GM19351 (cell line): ENCODE results near the gene ZBTB40.

Experiments
- ATAC-seq: cut with Tn5 transposase; IDR thresholded peaks from one replicate; pipeline ENCODE4 v1.9.1; 2021; ENCODE audit warnings: mild to moderate bottlenecking, moderate library complexity; ENCODE audit not compliant: unreplicated experiment

The ZBTB40 gene

DNA sequence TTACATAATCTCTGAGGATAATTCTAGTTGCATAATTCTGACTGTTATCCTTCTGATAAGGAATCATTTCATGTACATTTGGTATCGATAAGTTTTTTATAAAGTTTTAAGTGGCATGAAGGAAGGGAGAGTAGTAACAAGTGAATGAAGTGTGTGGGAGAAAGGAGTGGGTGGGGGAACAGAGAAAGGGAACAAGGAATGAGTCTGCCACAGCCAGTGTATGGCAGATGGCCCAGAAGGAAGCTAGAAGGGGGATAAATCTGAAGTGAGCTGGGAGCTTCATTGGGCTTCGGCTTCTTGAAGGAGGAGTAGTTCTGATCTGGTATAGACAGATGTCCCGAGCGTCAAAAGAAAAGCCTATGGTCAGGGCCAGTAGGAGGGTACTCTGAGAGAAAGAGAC, 18.6 kb downstream of the ZBTB40 start:
- no peak for ATAC-seq

DNA sequence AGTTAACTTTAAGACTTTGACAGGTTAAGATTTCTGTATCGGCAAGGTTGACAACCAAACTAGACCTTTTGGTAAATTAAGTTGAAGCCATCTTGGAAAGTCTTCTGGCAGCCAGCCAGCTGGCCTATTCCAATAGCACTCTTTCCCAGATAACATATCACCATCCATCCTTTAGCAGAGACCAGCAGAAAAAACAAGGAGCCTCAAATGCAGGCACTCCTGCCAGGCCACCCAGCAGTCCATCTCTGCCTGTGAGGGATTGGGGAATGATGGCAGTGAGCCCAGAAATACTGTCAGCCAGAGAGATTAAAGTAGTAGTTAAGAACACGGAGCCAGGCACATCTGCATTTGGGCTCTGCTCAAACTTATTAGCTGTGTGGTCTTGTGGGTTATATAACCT, 19.4 kb downstream of the ZBTB40 start:
- ATAC-seq = no peak

DNA sequence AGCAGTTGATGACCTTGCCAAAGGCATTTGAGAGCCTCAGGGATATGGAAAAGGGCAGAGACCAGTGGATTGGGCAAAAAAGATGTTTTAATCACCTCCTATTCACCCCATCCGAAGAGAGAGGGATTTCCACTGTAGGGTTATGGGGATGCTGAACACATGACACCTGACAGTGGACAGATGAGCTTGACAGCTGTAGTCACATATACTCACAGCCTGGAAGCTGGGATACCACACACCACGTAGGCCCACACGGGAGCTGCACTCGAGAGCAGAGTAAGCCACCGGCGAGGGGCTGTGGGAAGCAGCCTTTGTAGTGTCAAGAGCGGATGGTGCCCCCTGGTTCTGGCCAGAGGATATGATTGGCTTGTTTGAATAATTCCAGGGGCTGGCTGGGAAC, 20.0 kb downstream of the ZBTB40 start:
- ATAC-seq = no peak

DNA sequence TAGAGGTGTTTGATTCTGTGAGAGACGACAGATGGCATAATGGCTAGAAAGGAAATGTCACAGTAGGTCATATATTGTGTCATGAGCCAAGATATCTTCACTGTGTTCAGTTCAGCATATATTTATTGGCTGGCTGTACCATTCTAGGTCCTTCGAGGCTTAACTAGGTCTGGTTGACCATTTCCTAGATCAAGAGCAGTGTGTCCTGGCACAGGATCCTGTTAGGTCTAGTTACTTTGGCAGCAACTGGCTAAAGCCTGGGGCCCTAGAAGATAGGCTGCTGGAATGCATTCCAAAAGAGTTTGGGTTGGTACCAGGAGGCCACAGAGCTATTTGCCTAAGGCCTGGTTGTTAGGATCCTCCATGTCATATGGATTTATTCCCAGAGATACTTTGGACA, 20.9 kb downstream of the ZBTB40 start:
- no peak for ATAC-seq

DNA sequence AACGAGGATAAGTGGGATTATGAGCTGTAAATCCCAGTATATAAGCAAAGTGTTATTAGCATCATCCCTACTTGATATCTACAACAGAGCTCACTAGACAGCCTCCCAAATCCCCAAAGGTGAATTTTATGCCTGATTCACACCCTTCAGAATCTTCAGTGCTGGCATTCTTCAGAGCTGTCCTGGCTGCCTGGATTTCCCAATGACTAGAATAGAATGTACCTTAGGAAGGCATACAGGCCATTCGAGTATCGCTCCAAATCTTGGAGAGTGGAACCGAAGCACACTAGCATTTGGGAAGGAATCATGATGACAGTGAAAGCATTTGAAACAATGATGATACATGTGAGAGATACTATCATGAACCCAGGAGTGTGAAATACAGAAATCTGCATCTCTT, 22.3 kb downstream of the ZBTB40 start:
- no peak for ATAC-seq

DNA sequence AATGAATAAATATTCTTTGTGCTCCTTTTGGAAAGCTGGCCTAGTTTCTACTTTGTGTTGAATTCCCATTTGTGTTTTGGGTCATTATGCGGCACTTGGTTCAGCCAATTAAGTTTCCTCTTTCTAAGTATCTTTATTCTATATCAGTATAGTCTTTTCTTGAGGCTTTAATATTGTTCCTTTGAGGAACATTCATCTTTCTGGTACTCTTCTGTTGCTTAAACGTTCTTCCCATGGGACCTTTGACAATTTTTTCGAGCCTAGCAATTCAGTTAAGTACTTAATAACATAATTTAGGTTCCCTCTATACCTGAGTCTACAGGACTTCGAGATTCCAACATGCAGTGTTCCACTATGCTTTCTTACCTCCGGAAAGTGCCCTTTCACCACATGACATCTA, 24.9 kb downstream of the ZBTB40 start:
- no peak for ATAC-seq

DNA sequence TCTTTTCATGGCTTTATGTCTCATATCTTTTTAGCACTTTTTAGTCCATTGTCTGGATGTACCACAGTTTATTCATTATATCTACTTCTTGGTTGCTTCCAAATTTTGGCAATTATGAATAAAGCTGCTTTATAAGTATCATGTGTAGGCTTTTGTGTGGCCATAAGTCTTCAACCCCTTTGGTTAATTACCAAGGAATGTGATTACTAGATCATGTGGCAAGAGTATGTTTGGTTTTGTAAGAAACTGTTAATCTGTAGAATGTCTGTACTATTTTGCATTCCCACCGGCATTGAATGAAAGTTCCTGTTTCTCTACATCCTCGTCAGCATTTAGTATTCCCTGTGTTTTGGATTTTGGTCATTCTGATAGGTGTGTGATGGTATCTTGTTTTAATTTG, 31.5 kb downstream of the ZBTB40 start:
- ATAC-seq = no peak

DNA sequence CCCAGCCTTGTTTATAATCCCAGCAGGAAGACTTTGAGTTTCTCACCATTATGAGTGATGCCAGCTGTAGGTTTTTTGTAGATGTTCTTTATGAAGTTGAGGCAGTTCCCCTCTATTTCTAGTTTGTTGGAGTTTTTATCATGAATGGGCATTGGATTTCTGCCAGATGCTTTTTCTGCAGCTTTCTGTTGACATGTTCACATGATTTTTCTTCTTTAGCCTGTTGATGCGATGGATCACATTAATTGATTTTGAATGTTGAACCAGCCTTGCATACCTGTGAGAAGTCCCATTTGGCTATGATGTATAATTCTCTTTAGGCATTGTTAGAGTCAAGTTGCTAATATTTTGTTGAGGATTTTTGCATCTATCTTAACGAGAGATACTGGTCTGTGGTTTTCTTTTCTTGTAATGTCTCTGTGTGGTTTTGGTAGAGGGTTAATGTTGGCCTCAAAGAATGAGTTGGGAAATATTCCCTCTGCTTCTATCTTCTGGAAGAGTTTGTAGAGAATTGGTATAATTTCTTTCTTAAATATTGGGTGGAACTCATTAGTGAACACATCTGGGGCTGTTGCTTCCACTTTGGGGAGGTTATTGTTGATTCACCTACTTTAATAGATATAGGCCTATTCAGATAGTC, 33.2 kb downstream of the ZBTB40 start:
- no peak for ATAC-seq

DNA sequence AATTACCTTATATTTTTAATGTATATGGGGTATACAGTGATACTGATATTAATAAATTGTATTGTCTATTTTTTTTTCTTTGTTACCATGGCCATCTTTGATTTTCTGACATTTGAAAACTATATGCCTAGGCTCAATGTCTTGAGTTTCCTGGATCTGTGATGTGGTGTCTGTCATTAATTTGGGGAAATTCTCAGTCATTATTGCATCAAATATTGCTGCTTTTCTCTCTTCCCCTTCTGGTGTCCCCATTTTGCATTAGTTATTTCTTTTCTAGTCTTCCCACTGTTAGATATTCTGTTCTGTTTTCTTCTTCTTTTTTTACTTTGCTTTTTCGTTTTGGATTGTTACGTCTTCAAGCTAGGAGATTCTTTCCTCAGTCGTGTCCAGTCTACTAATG, 33.8 kb downstream of the ZBTB40 start:
- ATAC-seq = no peak

DNA sequence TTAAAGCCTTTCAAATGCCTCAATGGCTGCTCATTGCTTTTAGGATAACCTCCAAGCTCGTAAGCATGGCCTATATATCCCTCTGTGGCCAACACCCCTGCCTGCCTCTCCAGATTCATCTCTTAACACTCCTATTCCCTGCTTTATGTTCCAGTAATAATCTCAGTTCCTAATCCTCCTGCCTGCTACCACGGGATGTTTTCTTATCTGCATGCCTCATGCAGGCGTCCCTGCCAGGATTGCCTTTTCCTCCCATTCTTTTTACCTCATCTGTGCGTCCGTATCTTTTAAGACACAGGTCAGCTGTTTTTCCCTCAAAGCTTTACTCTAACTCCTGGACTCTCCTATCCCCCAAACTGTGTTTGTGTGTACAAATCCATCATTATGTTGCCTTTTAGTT, 36.1 kb downstream of the ZBTB40 start:
- ATAC-seq = no peak

DNA sequence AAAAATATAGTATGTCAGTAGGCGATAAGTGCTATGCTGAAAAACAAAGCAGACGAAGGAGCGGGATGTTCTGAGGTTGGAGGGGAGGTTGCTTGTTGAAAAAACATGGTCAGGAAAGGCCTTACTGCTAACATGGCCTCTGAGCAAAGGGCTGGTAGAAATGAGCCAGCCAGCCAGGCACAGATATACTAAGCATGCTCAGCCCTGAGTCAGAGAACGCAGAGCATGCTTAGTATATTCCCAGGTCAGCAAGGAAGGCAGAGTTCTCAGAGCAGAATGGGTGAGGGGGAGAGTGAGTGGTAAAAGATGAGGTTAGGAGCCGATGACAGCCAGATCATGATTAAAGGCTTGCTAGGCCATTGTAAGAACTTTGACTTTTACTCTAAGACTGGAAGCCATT, 36.7 kb downstream of the ZBTB40 start:
- no peak for ATAC-seq

DNA sequence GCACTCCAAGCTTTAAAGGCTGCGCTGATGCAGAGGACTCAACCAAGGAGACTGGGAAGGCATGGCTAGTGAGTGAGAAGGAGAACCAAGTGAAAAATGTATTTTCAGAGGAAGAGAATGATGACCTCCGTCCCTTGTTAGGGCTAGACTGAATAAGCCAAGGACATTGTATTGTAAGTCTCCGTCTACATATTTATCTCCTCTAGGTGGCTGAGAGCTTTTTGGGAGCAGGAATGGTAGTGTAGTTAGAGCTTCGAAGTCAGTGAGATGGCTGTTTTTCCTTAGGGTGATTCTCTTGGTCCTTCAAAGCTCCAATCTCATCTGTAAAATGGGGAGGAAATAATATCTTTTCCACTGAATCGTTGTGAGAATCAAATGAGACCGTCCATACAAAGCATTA, 37.6 kb downstream of the ZBTB40 start:
- ATAC-seq = no peak

DNA sequence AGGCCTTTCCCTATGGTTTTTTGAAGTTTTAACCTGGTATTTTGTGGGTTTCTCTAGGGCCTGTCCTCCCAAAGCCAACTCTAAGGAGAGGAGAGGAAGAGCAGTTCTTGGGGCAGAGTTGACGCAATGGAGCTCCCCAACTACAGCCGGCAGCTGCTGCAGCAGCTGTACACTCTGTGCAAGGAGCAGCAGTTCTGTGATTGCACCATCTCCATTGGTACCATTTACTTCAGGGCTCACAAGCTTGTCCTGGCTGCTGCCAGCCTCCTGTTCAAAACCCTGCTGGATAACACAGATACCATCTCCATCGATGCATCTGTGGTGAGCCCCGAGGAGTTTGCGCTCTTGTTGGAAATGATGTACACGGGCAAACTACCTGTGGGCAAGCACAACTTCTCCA, 38.2 kb downstream of the ZBTB40 start:
- ATAC-seq = no peak

DNA sequence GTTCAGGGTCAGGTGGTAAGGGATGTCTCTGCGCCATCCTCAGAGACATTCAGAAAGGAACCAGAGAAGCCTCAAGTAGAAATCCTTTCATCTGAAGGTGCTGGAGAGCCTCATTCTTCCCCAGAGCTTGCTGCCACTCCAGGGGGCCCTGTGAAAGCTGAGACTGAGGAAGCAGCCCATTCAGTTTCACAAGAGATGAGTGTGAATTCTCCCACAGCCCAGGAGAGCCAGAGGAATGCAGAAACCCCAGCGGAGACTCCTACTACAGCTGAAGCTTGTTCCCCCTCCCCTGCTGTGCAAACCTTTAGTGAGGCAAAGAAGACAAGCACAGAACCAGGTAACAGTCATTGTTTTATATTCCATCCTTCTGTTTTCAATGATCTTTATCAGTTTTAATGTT, 38.7 kb downstream of the ZBTB40 start:
- ATAC-seq = no peak

DNA sequence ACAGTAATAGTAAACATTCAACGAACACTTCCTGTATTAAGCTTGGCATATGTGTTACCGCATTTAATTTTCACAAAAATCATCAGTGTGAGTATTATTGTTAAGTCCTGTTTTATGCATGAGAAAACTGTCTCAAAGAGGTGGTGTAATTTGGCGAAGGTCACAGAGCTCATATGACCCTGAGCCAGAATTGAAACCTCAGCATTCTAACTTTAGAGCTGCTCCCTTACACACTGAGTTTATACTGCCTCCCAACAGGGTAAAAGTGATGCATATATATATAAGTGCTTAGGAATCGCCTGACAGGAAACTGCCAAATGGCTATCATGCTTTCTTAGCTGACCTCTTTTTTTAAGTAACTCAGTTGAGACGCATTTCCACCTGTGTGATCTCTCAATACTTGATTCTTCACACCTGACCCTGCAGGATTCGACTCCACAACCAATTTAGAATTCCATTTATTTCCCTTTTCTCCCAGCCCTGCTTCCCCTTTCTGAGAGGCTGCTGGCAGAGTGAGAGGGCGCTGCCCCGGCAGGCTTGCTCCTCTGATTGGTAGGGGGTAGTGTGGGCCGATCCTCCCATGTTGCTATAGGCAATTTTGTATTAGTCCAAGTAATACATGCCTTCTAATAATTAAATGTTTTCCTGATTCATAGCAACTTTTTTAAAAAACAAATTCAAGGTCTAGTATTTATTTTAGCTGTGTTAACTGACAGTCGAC, 40.5 kb downstream of the ZBTB40 start:
- no peak for ATAC-seq

DNA sequence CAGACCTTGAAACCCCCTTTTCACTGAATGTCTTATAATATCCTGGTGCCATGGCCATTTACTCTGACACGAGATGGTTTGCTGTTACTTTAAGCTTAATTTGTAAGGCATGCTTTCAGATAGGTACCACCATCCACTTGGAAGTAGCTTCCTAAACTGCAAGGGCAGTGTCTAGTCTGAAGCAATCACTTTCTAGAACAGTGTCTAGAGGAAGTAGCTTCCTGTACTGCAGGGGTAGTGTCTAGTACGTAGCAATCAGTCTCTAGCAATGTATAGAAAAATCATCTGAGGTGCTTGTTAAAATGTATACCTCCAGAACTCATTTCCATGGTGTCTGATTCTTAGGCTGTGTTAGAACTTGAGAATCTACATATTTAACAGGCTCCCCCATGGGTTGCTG, 42.5 kb downstream of the ZBTB40 start:
- no peak for ATAC-seq

DNA sequence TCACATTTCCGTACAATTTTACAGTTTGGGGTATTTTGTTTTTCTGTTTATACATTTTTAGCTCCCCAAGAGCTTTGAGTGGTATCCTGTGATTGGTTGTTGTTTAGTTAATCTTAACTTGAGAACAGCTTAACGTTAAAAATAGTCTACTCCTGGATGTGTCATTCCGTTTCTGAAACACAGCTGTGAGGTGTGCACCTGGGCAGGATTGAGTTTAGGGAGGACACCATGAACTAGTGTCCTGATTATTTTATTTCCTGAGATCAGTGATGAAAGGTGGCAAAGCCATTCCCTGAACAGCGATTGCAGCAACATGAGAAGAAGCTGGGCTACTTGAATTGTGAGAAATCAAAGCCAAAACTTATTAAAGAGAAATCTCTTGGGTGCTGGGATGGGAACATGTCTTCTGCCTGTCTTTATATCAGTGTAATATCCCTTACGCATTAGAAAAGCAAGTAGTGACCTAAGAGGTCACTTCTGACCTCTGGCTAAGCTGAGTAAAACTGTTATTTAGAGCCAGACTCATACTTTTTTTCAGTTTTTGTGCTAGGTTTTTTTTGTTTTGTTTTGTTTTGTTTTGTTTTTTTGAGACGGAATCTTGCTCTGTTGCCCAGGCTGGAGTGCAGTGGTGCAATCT, 43.4 kb downstream of the ZBTB40 start:
- no peak for ATAC-seq

DNA sequence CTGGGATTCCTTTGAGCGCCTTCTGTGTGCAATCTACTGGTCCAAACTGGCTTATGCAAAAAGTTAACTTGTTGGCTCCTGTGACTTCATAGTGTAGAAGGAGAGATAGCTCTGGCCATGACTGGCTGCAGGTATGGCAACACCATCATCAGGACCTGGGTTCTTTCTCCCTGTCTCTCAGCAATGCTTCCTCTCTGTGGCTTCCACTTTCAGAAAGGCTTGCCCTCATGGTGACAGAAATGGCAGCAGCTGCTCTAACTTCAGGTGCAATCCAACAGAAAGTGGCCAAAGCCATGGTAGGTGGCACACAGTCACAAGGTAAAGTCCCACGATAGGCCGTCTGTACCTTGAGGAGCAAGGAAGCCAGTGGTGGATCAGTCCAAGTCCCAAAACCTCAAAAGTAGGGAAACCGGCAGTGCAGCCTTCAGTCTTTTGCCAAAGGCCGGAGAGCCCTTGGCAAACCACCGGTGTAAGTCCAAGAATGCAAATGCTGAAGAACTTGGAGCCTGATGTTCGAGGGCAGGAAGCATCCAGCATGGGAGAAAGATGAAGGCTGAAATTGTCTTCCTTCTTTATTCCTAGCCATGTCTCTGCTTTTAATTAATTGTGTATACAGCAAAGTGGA, 45.0 kb downstream of the ZBTB40 start:
- ATAC-seq = no peak

DNA sequence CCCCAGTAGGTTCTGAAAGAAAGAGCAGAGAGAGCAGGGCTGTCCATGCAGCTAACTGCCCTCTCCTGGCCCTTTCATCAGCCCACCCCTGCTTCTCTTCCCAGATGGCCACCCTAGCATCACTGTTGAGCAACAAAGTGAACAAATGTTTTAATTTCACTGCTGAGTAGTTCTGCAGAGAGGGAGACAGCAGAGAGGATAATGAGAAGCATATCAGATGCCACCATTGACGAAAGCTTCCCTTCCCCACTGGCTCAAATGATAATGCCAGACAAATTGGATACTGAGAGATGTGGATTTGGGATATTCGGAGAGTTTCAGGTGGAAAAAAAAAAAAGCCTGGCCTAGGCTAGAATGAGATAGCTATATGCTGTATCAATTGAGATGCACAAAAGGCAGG, 46.8 kb downstream of the ZBTB40 start:
- ATAC-seq = no peak

DNA sequence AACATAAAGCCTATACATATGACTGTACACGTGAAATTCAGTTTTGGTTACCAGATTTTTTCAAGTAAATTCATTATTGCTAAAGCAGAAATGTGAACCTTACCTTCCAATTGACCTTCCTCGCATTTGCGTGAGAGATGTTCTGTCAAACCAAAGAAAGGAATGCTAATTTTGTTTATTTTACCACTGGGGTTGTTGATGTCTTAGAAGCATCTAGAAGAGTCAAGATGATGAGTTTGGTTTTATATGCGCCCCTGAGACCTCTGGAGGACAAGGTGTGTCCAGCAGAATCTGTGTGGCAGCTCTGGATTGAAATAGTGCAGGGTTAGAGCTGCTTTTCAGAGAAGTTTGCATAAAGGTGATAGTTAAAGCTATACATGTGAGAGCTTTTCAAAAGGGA, 48.4 kb downstream of the ZBTB40 start:
- no peak for ATAC-seq

DNA sequence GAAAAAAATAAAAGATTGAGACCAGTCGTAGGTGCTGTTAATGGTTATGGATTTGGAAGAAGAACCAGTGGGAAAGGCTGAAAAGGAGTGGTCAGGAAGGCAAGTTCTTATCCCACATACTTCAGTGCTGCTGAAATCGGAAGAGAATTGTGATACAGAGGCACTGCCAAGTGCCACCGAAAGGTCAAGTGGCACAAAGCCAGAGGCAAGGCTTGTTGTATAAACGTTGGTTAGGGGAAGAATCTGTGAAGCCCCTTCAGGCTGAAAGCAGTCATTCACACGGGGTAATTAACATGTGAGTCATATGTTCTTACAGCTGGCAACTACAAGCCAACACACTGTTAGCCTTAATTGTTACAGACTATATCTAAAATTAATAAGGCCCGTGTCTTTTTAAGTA, 48.8 kb downstream of the ZBTB40 start:
- no peak for ATAC-seq

DNA sequence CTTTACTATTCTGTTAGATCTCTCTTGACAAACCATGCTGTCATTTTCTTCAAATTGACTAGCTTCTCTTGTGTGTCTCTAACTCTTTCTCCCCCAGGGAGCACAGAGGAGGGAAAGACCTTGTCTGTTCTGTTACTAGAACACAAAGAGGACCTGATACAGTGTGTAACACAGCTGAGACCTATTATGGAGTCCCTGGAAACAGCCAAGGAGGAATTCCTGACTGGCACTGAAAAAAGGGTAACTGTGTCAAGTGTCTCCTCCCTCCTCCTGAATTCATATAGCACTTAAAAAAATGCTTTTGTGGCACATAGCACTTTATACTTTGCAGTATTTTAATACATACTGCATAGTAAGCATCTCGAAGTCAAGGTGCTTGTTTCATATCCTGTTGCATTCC, 50.6 kb downstream of the ZBTB40 start:
- no peak for ATAC-seq
